Keratinocyte (primary cell): Measurements from ENCODE around the gene IGFL2.

Experiments
- EZH2 ChIP-seq: IDR thresholded peaks from one replicate; pipeline ENCODE4 v1.6.1; 2012; ENCODE audit warnings: inconsistent platforms, mild to moderate bottlenecking, low read length, moderate library complexity
- TF ChIP-seq, protein P1 (sequence below), 3 experiments: IDR thresholded peaks in 1 of 3; conservative IDR thresholded peaks in 1 of 3; optimal IDR thresholded peaks in 1 of 3; 2 replicates in 2 of 3; 3 replicates in 1 of 3; pipeline versions ENCODE3 to v1.5.1; 2011; ENCODE audit warnings: low read length in 3 of 3, mild to moderate bottlenecking in 3 of 3, moderate library complexity in 2 of 3, control low read depth in 1 of 3, inconsistent platforms in 1 of 3; ENCODE audit not compliant: insufficient read depth in 2 of 3; ENCODE audit errors: extremely low read depth in 1 of 3

DNA sequence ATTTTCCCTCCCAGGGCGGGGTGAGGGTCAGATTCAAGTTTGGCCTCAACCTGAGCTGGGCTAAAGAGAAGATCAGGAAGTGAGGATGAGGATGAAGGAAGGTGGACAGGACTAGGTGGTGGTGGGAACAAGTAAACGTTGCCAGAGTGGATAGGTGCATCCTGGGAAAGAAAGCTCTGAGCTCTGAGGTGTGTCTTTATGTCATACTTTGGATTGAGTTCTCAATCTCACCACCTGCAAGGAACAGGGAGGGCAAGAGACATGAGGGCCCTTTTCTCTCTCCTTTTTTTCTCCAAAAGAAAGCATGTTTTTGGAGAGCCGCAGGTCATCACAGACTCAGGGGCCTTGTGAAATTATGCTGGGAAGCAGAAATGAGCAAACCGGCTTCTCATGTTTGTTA lies 43.3 kb downstream of the IGFL2 start:
- TF ChIP-seq, protein P1, sequence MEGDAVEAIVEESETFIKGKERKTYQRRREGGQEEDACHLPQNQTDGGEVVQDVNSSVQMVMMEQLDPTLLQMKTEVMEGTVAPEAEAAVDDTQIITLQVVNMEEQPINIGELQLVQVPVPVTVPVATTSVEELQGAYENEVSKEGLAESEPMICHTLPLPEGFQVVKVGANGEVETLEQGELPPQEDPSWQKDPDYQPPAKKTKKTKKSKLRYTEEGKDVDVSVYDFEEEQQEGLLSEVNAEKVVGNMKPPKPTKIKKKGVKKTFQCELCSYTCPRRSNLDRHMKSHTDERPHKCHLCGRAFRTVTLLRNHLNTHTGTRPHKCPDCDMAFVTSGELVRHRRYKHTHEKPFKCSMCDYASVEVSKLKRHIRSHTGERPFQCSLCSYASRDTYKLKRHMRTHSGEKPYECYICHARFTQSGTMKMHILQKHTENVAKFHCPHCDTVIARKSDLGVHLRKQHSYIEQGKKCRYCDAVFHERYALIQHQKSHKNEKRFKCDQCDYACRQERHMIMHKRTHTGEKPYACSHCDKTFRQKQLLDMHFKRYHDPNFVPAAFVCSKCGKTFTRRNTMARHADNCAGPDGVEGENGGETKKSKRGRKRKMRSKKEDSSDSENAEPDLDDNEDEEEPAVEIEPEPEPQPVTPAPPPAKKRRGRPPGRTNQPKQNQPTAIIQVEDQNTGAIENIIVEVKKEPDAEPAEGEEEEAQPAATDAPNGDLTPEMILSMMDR (optimal IDR thresholded peaks at IDR 0.05 in 1 of 3, IDR thresholded peaks at IDR 0.05 in 1 of 3, conservative IDR thresholded peaks at IDR 0.05 in 1 of 3; ENCODE audit: extremely low read depth in 1 of 3, insufficient read depth in 2 of 3, low read length in 3 of 3) = no peak
- no peak for TF ChIP-seq EZH2
